ENCODE results near the gene ZGLP1. TPM values are rescaled to one million over a fixed set of nuclear protein-coding genes. Genes with fewer than 3 reads are reported as not detected.
"Not testable (repeated sequence)": the region's sequence is repeated elsewhere in the genome, so short reads cannot be mapped to it uniquely, and the experiment has no call there.

ZGLP1 gene
- total RNA-seq, 2 donors from 2014 or later: 5.4 to 6.6 TPM

- H3K36me3 Mint-ChIP-seq (ENCODE audit: low read depth): peaks cover 79% of the 10 kb centered on the region
These were observed 25.3 kb downstream of the ZGLP1 start for GRCh38 chr19:10284065-10284959.

GRCh38 chr19:10283301-10284064, 26.1 kb downstream of the ZGLP1 start:
- Mint-ChIP-seq H3K36me3 (ENCODE audit: low read depth) (peaks cover 87% of the 10 kb centered on the region), H3K4me3 (no peak overlapping the region), H3K9me3 (no peaks in the 10 kb centered on the region), H3K4me1 (peaks cover 30% of the 10 kb centered on the region), H3K27ac (no peak overlapping the region), H3K27me3 (peaks cover 5% of the 10 kb centered on the region)
- no peak for ATAC-seq (replicated peaks)

More at GRCh38 chr19:10284065-10284959, 25.3 kb downstream of the ZGLP1 start:
- Mint-ChIP-seq H3K27ac (peak overlapping the region; percentile 10), H3K4me3 (peak overlapping the region; percentile 16), H3K27me3 (peaks cover 9% of the 10 kb centered on the region), H3K4me1 (peaks cover 29% of the 10 kb centered on the region), H3K9me3 (no peaks in the 10 kb centered on the region)
- no peak for ATAC-seq (replicated peaks)

- not testable (repeated sequence) for H3K9me3 Mint-ChIP-seq; H3K27me3 Mint-ChIP-seq; H3K4me3 Mint-ChIP-seq; ATAC-seq (replicated peaks); H3K27ac Mint-ChIP-seq
- H3K36me3 Mint-ChIP-seq (ENCODE audit: low read depth): peaks cover 100% of the 10 kb centered on the region
- H3K4me1 Mint-ChIP-seq: peaks cover 29% of the 10 kb centered on the region
These were observed 27.6 kb downstream of the ZGLP1 start for GRCh38 chr19:10282043-10282442.

GRCh38 chr19:10279737-10280442, 29.7 kb downstream of the ZGLP1 start:
- peaks cover 13% of the 10 kb centered on the region for H3K4me1 Mint-ChIP-seq
- H3K36me3 Mint-ChIP-seq (ENCODE audit: low read depth): peaks cover 100% of the 10 kb centered on the region

GRCh38 chr19:10278935-10279334, 30.7 kb downstream of the ZGLP1 start:
- no peaks in the 10 kb centered on the region for H3K27me3 Mint-ChIP-seq
- peaks cover 100% of the 10 kb centered on the region for H3K36me3 Mint-ChIP-seq (ENCODE audit: low read depth)
- H3K4me3 Mint-ChIP-seq: no peak overlapping the region
- H3K9me3 Mint-ChIP-seq: no peaks in the 10 kb centered on the region
- ATAC-seq (replicated peaks): no peak
- peaks cover 19% of the 10 kb centered on the region for H3K4me1 Mint-ChIP-seq
- H3K27ac Mint-ChIP-seq: no peak overlapping the region

More at GRCh38 chr19:10279737-10280442, 29.7 kb downstream of the ZGLP1 start:
- H3K27ac Mint-ChIP-seq: peak overlapping the region; percentile 21
- no peak for ATAC-seq (replicated peaks)
- no peaks in the 10 kb centered on the region for H3K9me3 Mint-ChIP-seq
- H3K27me3 Mint-ChIP-seq: no peaks in the 10 kb centered on the region
- H3K4me3 Mint-ChIP-seq: no peak overlapping the region

GRCh38 chr19:10277795-10278589, 31.6 kb downstream of the ZGLP1 start:
- Mint-ChIP-seq H3K9me3 (no peaks in the 10 kb centered on the region), H3K4me3 (no peak overlapping the region), H3K27ac (no peak overlapping the region), H3K27me3 (no peaks in the 10 kb centered on the region), H3K4me1 (peaks cover 21% of the 10 kb centered on the region), H3K36me3 (ENCODE audit: low read depth) (peaks cover 100% of the 10 kb centered on the region)
- ATAC-seq (replicated peaks): no peak

GRCh38 chr19:10274589-10274988, 35.0 kb downstream of the ZGLP1 start:
- Mint-ChIP-seq H3K4me3 (peak overlapping the region; percentile 89), H3K27ac (peak overlapping the region; percentile 53), H3K4me1 (peaks cover 16% of the 10 kb centered on the region), H3K27me3 (no peaks in the 10 kb centered on the region), H3K9me3 (no peaks in the 10 kb centered on the region), H3K36me3 (ENCODE audit: low read depth) (peaks cover 98% of the 10 kb centered on the region)
- no peak for ATAC-seq (replicated peaks)

- H3K9me3 Mint-ChIP-seq: no peaks in the 10 kb centered on the region
- peaks cover 68% of the 10 kb centered on the region for H3K36me3 Mint-ChIP-seq (ENCODE audit: low read depth)
- peak overlapping the region; percentile 89 for H3K4me3 Mint-ChIP-seq
- H3K4me1 Mint-ChIP-seq: peaks cover 10% of the 10 kb centered on the region
- peak overlapping the region; percentile 89 for H3K27ac Mint-ChIP-seq
- ATAC-seq (replicated peaks): peak; percentile 20
- no peaks in the 10 kb centered on the region for H3K27me3 Mint-ChIP-seq
These were observed 38.0 kb downstream of the ZGLP1 start for GRCh38 chr19:10271543-10272086.

- peak; percentile 70 for ATAC-seq (replicated peaks)
- Mint-ChIP-seq H3K27me3 (no peaks in the 10 kb centered on the region), H3K4me3 (peak within 1 kb of the TSS; percentile 89), H3K36me3 (ENCODE audit: low read depth) (peaks cover 60% of the 10 kb centered on the region), H3K4me1 (peaks cover 10% of the 10 kb centered on the region), H3K27ac (peak within 1 kb of the TSS; percentile 89), H3K9me3 (no peaks in the 10 kb centered on the region)
These were observed 38.8 kb downstream of the ZGLP1 start, which contains the start of gene ICAM1 for GRCh38 chr19:10270616-10271394. Gene ICAM1 (plus strand): TSS chr19:10271120. CDS start chr19:10271160, 40 bp downstream.

GRCh38 chr19:10270180-10270615, 39.4 kb downstream of the ZGLP1 start:
- peaks cover 54% of the 10 kb centered on the region for H3K36me3 Mint-ChIP-seq (ENCODE audit: low read depth)
- H3K27ac Mint-ChIP-seq: peak overlapping the region; percentile 89
- ATAC-seq (replicated peaks): peak; percentile 86
- H3K4me1 Mint-ChIP-seq: peaks cover 10% of the 10 kb centered on the region
- H3K27me3 Mint-ChIP-seq: no peaks in the 10 kb centered on the region
- H3K4me3 Mint-ChIP-seq: peak overlapping the region; percentile 89
- no peaks in the 10 kb centered on the region for H3K9me3 Mint-ChIP-seq

- peaks cover 48% of the 10 kb centered on the region for H3K36me3 Mint-ChIP-seq (ENCODE audit: low read depth)
- no peaks in the 10 kb centered on the region for H3K27me3 Mint-ChIP-seq
- peak overlapping the region; percentile 89 for H3K4me3 Mint-ChIP-seq
- no peaks in the 10 kb centered on the region for H3K9me3 Mint-ChIP-seq
- H3K4me1 Mint-ChIP-seq: peaks cover 7% of the 10 kb centered on the region
- peak overlapping the region; percentile 89 for H3K27ac Mint-ChIP-seq
- ATAC-seq (replicated peaks): peak; percentile 64
These were observed 40.1 kb downstream of the ZGLP1 start for GRCh38 chr19:10269333-10270179.

GRCh38 chr19:10268071-10268470, 41.5 kb downstream of the ZGLP1 start:
- H3K36me3 Mint-ChIP-seq (ENCODE audit: low read depth): peaks cover 33% of the 10 kb centered on the region
- H3K9me3 Mint-ChIP-seq: no peaks in the 10 kb centered on the region
- no peaks in the 10 kb centered on the region for H3K4me1 Mint-ChIP-seq
- H3K27ac Mint-ChIP-seq: no peak overlapping the region
- no peak for ATAC-seq (replicated peaks)
- H3K27me3 Mint-ChIP-seq: no peaks in the 10 kb centered on the region
- H3K4me3 Mint-ChIP-seq: no peak overlapping the region

Measured in activated T-helper 17 cell treated with anti-CD3 and anti-CD28 coated beads, Interleukin-2, amount 50 U/mL, for 72 hours (primary cell).